Bronchial epithelial cell (primary cell): Measurements from ENCODE around the gene GRK4. TPM values are rescaled to one million over a fixed set of nuclear protein-coding genes. Genes with fewer than 3 reads are reported as not detected.
"Not testable (repeated sequence)": the region's sequence is repeated elsewhere in the genome, so short reads cannot be mapped to it uniquely, and the experiment has no call there.

ENCODE experiments used
- DNase-seq: peaks from one replicate; pipeline ENCODE4 v3.0.0-alpha.2; 2010; ENCODE audit warnings: low read depth
- FAIRE-seq: peaks from 2 replicates; lab custom pipeline; 2011; peaks lifted over from hg19 to GRCh38; lab: Jason Lieb, UNC
- H3K27me3 ChIP-seq: 2 replicates; pipeline ENCODE4 v1.5.1; 2011; ENCODE audit warnings: low read length; ENCODE audit not compliant: control insufficient read depth, insufficient read depth
- H3K36me3 ChIP-seq: 2 replicates; pipeline ENCODE4 v1.5.1; 2011; ENCODE audit warnings: low read length; ENCODE audit not compliant: control insufficient read depth, insufficient read depth
- H3K4me3 ChIP-seq: 2 replicates; pipeline ENCODE4 v1.5.1; 2011; ENCODE audit warnings: mild to moderate bottlenecking, low read depth, low read length, control low read depth
- total RNA-seq: library from RNA; depleted of rRNA; stranded (reverse); fragments of >200 nt; gene quantifications from 2 replicates; pipeline ENCODE4 v1.2.1, GENCODE V29; 2014
- TF ChIP-seq, protein P1 (sequence below): IDR thresholded peaks from 2 replicates; pipeline ENCODE4 v1.5.1; 2011; ENCODE audit warnings: mild to moderate bottlenecking, moderate library complexity, low read length, control low read depth, inconsistent platforms; ENCODE audit not compliant: insufficient read depth, severe bottlenecking

The GRK4 gene
- total RNA-seq, result 1.4 and 3.7 TPM in 2 replicates

DNA sequence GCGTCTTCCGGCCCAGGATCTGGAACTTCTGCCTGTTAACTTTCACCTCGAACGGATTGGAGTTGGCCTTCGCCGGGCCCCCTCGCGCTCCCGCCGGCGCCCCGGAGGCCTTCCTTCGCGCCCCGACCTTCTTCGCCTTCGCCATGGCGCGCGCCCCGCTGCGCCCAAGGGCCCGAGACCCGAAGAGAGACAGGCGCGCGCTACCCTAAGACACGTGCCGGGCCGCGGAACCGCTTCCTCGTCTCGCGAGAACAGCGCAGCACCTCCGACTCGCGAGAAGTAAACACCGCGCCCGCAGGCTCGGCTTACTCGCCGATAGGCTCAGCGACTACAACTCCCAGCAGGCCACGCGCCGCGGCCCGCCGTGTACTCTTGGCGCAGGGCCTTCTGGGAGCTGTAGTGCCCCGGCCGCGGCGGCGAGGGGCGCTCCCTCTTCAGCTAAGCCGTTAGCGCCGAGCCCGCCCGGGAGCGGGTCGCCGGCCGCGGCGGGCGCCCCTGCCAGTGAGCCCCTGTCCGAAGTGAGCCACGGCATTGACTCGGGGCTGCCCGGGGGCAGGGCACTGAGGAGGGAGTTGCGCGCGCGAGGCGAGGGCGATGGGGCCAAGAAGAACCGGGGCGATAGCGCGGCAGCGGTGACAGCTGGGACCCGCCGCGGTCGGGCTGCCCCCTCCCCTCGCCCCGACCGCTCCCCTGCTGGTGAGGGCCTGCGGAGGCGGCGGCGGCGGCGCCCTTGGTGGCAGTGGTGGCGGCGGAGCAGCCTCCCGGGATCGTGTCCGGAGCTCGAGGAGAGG lies at the start of gene GRK4, which contains the start of gene NOP14:
Gene GRK4 (plus strand): TSS at position 397 of the 791 bp plus-strand sequence. CDS start 500 bp downstream, outside the sequence.
Gene NOP14 (minus strand): TSS at position 232 of the 791 bp plus-strand sequence. CDS start 87 bp downstream, at position 145.
- peak within 1 kb of the TSS; percentile 96 for H3K4me3 ChIP-seq
- FAIRE-seq (no peak), DNase-seq (peak; percentile 91)
- H3K36me3 ChIP-seq, result no peaks in the 10 kb centered on the region
- TF ChIP-seq, protein P1, sequence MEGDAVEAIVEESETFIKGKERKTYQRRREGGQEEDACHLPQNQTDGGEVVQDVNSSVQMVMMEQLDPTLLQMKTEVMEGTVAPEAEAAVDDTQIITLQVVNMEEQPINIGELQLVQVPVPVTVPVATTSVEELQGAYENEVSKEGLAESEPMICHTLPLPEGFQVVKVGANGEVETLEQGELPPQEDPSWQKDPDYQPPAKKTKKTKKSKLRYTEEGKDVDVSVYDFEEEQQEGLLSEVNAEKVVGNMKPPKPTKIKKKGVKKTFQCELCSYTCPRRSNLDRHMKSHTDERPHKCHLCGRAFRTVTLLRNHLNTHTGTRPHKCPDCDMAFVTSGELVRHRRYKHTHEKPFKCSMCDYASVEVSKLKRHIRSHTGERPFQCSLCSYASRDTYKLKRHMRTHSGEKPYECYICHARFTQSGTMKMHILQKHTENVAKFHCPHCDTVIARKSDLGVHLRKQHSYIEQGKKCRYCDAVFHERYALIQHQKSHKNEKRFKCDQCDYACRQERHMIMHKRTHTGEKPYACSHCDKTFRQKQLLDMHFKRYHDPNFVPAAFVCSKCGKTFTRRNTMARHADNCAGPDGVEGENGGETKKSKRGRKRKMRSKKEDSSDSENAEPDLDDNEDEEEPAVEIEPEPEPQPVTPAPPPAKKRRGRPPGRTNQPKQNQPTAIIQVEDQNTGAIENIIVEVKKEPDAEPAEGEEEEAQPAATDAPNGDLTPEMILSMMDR, result peak; percentile 36
- no peaks in the 10 kb centered on the region for H3K27me3 ChIP-seq

DNA sequence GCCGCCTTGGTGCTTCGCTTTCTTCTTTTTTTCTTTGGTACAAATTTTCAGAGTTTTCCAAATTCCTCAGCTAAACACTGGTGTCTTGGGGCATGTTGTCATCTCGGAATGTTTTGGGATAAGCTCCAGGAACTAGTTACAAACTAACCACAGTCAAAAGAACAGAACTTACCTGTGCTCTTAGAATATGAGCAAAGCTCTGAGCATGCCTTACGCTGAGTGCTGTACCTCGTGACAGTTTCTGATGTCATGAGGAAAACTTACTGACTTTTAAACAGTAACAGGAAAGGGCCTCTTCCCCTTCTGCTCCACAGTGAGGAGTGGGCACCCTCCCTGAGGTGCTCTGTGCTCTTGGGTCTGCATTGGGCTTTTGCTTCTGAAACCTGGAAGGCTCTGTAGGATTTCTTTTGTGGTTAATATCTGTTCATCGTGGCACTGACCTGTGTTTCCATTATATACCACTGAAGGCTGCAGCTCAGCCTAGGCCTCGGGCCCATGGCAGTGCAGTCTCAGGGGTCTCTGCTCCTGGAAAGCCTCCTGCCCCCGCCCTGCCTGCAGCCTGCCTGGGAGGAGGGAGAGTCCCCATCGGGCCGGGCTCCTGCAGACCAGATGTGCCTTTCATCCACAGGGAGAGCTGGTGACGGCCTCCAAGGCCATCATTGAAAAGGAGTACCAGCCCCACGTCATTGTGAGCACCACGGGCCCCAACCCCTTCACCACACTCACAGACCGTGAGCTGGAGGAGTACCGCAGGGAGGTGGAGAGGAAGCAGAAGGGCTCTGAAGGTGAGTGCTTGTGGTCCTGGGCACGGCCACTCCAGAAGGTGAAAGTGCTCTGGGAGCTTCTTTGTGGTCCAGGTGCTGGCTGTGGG lies 48.9 kb upstream of the GRK4 start:
- DNase-seq (no peak), FAIRE-seq (no peak)
- Histone ChIP-seq H3K27me3 (no peaks in the 10 kb centered on the region), H3K36me3 (peaks cover 27% of the 10 kb centered on the region), H3K4me3 (no peak overlapping the region)
- TF ChIP-seq, protein P1, result no peak

DNA sequence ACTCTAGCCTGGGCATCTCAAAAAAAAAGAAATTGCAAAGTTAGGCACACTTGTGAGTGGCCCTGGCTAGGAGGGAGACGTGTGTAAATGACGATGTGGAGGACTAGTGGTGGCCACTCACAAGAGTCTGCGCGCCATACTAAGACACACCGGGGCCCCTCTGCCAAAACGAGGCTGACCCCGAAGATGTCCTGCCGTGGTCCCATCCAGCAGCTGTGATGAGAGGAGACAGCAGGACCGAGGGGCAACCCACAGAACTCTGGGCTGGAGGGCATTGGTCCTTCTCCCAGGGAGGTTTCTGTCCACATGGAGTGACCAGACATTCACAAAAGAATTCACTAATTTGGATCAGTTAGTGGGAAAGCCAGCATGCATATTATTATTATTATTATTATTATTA lies 47.6 kb upstream of the GRK4 start:
- H3K36me3 ChIP-seq, result peaks cover 23% of the 10 kb centered on the region
- no peak for FAIRE-seq

DNA sequence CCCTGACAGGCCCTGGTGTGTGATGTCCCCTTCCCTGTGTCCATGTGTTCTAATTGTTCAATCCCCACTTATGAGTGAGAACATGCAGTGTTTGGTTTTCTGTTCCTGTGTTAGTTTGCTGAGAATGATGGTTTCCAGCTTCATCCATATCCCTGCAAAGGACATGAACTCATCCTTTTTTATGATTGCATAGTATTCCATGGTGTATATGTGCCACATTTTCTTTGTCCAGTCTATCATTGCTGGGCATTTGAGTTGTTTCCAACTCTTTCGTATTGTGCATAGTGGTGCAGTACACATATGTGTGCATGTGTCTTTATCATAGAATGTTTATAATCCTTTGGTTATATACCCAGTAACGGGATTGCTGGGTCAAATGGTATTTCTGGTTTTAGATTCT lies 46.7 kb upstream of the GRK4 start:
- not testable (repeated sequence) for H3K27me3 ChIP-seq, FAIRE-seq, H3K4me3 ChIP-seq, DNase-seq
- H3K36me3 ChIP-seq, result peaks cover 18% of the 10 kb centered on the region

More for the DNA sequence above, 47.6 kb upstream of the GRK4 start:
- no peak for DNase-seq
- H3K4me3 ChIP-seq, result no peak overlapping the region
- TF ChIP-seq, protein P1, result no peak
- no peaks in the 10 kb centered on the region for H3K27me3 ChIP-seq

DNA sequence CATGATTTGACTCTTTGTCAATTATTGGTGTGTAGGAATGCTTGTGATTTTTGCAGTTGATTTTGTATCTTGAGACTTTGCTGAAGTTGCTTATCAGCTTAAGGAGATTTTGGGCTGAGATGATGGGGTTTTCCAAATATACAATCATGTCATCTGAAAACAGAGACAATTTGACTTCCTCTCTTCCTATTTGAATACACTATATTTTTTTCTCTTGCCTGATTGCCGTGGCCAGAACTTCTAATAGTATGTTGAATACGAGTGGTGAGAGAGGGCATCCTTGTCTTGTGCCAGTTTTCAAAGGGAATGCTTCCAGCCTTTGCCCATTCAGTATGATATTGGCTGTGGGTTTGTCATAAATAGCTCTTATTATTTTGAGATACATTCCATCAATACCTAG lies 45.1 kb upstream of the GRK4 start:
- not testable (repeated sequence) for FAIRE-seq, DNase-seq, H3K27me3 ChIP-seq, H3K4me3 ChIP-seq
- H3K36me3 ChIP-seq, result peaks cover 14% of the 10 kb centered on the region

DNA sequence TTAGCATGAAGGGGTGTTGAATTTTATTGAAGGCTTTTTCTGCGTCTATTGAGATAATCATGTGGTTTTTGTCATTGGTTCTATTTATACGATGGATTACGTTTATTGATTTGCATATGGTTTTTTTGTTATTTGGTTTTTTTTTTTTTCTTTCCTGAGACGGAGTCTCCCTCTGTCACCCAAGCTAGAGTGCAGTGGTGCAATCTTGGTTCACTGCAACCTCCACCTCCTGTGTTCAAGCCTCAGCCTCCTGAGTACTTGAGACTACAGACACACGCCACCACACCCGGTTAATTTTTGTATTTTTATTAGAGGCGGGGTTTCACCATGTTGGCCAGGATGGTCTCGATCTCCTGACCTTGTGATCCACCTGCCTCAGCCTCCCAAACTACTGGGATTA lies 44.7 kb upstream of the GRK4 start:
- not testable (repeated sequence) for H3K4me3 ChIP-seq, FAIRE-seq, H3K27me3 ChIP-seq, DNase-seq
- H3K36me3 ChIP-seq, result peaks cover 11% of the 10 kb centered on the region

DNA sequence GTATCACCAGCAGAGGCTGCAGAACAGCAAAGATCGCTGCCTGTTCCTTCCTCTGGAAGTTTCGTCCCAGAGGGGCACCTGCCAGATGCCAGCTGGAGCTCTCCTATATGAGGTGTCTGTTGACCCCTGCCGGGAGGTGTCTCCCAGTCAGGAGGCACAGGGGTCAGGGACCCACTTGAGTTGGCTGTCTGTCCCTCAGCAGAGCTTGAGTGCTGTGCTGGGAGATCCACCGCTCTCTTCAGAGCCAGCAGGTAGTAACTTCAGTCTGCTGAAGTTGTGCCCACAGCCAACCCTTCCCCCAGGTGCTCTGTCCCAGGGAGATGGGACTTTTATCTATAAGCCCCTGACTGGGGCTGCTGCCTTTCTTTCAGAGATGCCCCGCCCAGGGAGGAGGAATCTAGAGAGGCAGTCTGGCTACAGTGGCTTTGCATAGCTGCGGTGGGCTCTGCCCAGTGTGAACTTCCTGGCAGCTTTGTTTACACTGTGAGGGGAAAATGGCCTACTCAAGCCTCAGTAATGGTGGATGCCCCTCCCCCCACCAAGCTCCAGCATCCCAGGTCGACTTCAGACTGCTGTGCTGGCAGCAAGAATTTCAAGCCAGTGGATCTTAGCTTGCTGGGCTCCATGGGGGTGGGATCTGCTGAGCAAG lies 40.8 kb upstream of the GRK4 start:
- H3K27me3 ChIP-seq, FAIRE-seq, H3K4me3 ChIP-seq, DNase-seq: not testable (repeated sequence)
- peaks cover 20% of the 10 kb centered on the region for H3K36me3 ChIP-seq
